ENCODE measurements around the gene SEC14L1.

Gene SEC14L1

DNA sequence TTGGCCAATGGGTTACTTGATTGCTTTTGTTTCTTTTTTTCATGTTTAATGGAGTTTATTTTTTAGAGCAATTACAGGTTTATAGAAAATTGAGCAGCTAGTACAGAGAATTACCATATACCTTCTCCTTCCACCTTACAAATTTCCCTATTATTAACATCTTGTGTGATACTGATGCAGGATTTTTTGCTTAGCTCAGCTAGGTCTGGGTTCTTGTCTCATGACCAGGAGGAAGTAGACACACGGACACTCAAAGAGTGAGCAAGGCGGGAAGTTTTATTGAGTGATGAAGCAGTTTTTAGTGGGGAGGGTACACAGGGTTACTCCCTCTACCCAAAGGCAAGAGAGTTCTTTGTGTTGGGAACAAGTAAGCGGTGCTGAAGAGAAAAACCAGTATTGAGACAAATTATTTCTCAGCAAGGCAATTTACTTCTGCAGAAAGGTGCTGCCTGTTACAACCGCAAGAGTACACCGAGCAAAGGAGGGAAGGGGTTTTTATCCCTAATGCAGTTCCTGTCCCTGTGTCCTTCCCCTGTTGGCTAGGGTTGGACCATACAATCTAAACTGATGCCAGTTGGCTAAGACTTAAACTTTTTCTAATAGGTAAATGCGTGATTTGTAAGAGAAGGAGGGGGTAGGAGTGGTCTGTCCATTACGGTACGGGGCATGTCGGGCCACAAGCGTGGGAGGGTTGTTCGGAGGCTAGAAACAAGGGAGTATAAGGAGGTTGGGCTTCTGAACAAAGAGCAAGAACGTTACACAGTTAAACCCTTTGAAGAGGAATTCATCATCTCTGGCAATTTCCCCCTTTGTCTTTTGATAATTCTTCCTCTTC is 26.9 kb downstream of the SEC14L1 start:
- H3K9me3 ChIP-seq (replicated peaks in 1 of 11), result peaks cover 60 to 70% (median 68%) of the 10 kb centered on the region in 11 experiments
- peaks cover 40 to 86% (median 57%) of the 10 kb centered on the region in 11 experiments for H3K36me3 ChIP-seq

DNA sequence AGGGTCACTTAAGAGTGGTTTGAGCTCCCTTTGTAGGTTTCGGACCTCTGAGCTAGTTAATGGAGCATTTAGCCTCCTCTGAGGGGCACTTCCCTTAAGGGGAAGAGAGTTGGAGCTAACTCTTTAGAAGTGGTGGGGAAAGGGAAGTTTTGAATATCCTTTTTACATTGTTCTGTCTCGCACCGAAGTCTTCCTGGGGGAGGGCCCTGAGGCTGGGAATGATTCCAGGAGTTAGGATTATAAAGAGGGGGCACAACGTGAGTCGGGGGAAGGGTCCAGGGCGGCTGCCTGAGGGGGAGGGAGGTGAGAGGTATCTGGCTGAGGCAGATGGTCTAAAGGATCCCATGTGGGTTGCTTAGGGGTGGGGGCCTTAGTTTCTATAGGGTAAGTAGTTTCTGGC is 32.3 kb downstream of the SEC14L1 start:
- no peak overlapping the region for H3K9ac ChIP-seq
- H3K4me1 ChIP-seq, result peaks cover 5 to 17% (median 8%) of the 10 kb centered on the region in 10 experiments; a peak in 15 of 20 replicates
- H3K27me3 ChIP-seq, result no peaks in the 10 kb centered on the region
- H3K27ac ChIP-seq, result no peak overlapping the region
- H3K9me3 ChIP-seq (replicated peaks in 1 of 11), result peaks cover 73 to 87% (median 81%) of the 10 kb centered on the region in 11 experiments
- no peak for TF ChIP-seq Cebpa-rat (IDR thresholded peaks at IDR 0.05)
- peaks cover 0 to 94% (median 7%) of the 10 kb centered on the region in 11 experiments; a peak in 8 of 22 replicates for H4K20me1 ChIP-seq
- peak overlapping the region in 9 of 11 experiments; percentile 1 to 45 (median 18); a peak in 10 of 22 replicates for H3K4me2 ChIP-seq
- H3K36me3 ChIP-seq, result peaks cover 40 to 99% (median 61%) of the 10 kb centered on the region in 11 experiments
- H3K4me3 ChIP-seq, result peak overlapping the region in 2 of 10 experiments; percentile 25 to 37; a peak in 2 of 20 replicates

More for the DNA sequence above, 26.9 kb downstream of the SEC14L1 start:
- Histone ChIP-seq H3K4me2 (no peak overlapping the region), H3K4me3 (peak overlapping the region in 8 of 10 experiments; percentile 0 to 35 (median 20); a peak in 8 of 20 replicates), H3K9ac (no peak overlapping the region), H3K4me1 (peaks cover 25 to 40% (median 29%) of the 10 kb centered on the region in 10 experiments), H3K27ac (no peak overlapping the region), H4K20me1 (peaks cover 0 to 99% (median 24%) of the 10 kb centered on the region in 11 experiments; a peak in 14 of 22 replicates), H3K27me3 (no peaks in the 10 kb centered on the region)
- no peak for TF ChIP-seq Cebpa-rat (IDR thresholded peaks at IDR 0.05)

DNA sequence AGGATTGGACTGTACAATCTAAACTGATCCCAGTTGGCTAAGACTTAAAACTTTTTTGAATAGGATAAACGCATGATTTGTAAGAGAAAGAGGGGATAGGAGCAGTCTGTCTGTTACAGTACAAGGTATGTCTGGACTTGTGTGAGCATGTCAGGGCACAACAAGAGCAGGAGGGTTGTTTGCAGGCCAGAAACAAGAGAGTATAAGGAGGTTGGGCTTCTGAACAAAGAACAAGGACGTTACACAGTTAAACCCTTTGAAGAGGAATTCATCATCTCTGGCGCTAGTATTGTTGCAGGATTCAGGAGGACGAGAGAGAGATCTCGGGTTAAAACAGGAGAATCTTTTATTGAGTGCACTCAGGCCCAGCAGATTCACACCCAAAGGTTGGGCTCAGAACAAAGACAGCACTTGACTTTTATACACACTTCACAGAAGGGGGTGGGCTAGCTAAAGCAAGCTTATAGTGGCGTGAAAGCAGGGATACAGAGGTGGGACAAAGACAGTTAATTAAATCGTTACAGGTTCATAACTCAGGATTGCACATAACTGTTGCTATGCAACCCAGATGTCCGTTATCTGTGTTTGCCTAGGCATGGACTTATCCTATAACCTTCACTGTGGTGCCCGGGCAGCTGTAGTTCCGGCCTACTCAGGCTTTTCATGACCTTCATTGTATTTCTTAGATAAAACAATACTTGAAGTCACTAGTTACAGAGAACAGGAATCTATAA is 34.3 kb downstream of the SEC14L1 start:
- Histone ChIP-seq H3K9me3 (replicated peaks in 1 of 11) (peaks cover 54 to 74% (median 62%) of the 10 kb centered on the region in 11 experiments), H3K36me3 (peaks cover 23 to 98% (median 47%) of the 10 kb centered on the region in 11 experiments), H3K4me1 (peaks cover 5 to 19% (median 8%) of the 10 kb centered on the region in 10 experiments; a peak in 16 of 20 replicates), H3K4me2 (no peak overlapping the region), H3K9ac (no peak overlapping the region), H3K27me3 (no peaks in the 10 kb centered on the region), H4K20me1 (peaks cover 0 to 94% (median 11%) of the 10 kb centered on the region in 11 experiments; a peak in 10 of 22 replicates), H3K4me3 (peak overlapping the region in 8 of 10 experiments; percentile 0 to 46 (median 12); a peak in 7 of 20 replicates), H3K27ac (no peak overlapping the region)
- no peak for TF ChIP-seq Cebpa-rat (IDR thresholded peaks at IDR 0.05)

DNA sequence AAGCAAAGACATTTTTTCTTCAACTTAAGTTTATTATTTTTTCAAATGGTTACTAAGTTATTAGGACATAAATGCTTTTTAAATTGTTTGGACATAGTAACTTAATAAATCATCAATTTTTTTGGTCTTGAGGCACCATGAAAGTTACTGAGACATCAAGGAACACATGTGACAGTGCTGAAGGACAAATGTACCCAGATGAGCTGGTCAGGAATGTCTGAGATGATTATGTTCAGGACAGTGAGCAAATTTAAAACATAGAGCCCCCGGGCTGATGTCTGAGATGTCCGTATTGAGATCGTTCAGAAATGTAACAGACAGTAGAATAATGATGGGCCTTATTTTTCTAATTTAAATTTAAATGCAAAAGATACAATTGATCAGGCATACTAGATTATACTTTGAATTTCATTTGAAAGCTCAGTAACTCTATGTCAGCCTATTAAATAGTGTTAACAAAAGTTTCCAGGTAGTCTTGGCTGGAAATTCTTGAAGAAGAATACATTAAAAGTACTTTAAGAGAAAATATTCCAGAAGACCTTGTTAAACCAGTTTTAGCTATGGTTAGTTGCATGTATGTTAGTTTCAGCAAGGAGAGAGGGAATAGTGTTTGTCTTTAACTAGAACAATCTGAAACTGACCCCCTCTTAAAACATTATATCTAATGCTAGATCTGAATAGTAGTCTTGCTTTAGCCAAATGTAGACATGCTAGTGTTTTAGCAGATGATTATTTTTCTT is 36.4 kb downstream of the SEC14L1 start:
- no peaks in the 10 kb centered on the region for H3K27me3 ChIP-seq
- H3K36me3 ChIP-seq, result peaks cover 23 to 93% (median 44%) of the 10 kb centered on the region in 11 experiments
- peaks cover 39 to 58% (median 46%) of the 10 kb centered on the region in 11 experiments for H3K9me3 ChIP-seq (replicated peaks in 1 of 11)
- no peak overlapping the region for H3K27ac ChIP-seq
- no peak for TF ChIP-seq Cebpa-rat (IDR thresholded peaks at IDR 0.05)
- no peak overlapping the region for H3K9ac ChIP-seq
- no peak overlapping the region for H3K4me3 ChIP-seq
- H4K20me1 ChIP-seq, result peaks cover 0 to 94% (median 14%) of the 10 kb centered on the region in 11 experiments; a peak in 12 of 22 replicates
- H3K4me1 ChIP-seq, result peaks cover 11 to 39% (median 19%) of the 10 kb centered on the region in 10 experiments
- H3K4me2 ChIP-seq, result 0 out of 22 replicates have a peak overlapping the region, but pooled peaks of 1 of the 11 experiments have one; percentile 19

DNA sequence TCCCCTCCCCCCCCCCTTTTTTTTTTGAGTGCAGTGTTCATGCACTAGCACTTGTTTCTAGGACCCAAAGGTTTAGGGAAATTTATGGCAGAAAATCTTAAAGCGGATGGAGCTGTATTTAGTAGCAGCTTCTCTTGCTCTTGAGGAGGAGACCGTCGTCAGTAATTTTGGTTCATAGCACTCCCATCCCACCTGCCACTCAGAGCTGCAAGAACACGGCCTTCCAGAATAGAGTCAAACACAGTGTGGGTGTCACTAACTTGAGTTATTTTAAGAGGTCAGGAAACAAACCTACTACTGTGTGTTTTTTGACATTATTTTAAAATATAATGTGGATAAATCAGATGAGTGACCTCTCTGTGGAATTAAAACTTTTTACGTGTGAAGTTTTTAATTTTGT is 37.3 kb downstream of the SEC14L1 start:
- no peak overlapping the region for H3K9ac ChIP-seq
- H3K27ac ChIP-seq, result no peak overlapping the region
- TF ChIP-seq Cebpa-rat (IDR thresholded peaks at IDR 0.05), result no peak
- H3K4me1 ChIP-seq, result peaks cover 16 to 41% (median 23%) of the 10 kb centered on the region in 10 experiments
- peaks cover 0 to 94% (median 20%) of the 10 kb centered on the region in 11 experiments; a peak in 18 of 22 replicates for H4K20me1 ChIP-seq
- 0 out of 22 replicates have a peak overlapping the region, but pooled peaks of 1 of the 11 experiments have one; percentile 19 for H3K4me2 ChIP-seq
- peaks cover 23 to 84% (median 41%) of the 10 kb centered on the region in 11 experiments for H3K36me3 ChIP-seq
- no peak overlapping the region for H3K4me3 ChIP-seq
- H3K9me3 ChIP-seq (replicated peaks in 1 of 11), result peaks cover 31 to 49% (median 37%) of the 10 kb centered on the region in 11 experiments
- no peaks in the 10 kb centered on the region for H3K27me3 ChIP-seq

DNA sequence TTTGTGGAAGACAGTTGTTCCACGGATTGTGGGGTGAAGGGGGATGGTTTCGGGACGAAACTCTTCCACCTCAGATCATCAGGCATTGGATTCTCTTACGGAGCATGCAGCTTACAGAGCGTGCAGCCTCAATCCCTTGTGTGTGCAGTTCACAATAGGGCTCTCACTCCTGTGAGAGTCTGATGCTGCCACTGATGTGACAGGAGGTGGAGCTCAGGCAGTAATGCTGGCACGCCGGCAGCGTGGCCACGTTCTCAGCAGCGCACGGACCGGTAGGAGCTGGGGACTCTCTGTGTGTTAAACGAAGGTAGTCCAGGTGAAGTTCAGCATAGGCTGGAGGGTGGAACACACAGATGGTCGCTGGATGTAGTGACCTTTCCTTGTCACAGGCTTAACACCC is 37.8 kb downstream of the SEC14L1 start:
- no peak for TF ChIP-seq Cebpa-rat (IDR thresholded peaks at IDR 0.05)
- no peak overlapping the region for H3K4me3 ChIP-seq
- peaks cover 25 to 44% (median 32%) of the 10 kb centered on the region in 11 experiments for H3K9me3 ChIP-seq (replicated peaks in 1 of 11)
- H3K4me2 ChIP-seq, result no peak overlapping the region
- peaks cover 19 to 79% (median 37%) of the 10 kb centered on the region in 11 experiments for H3K36me3 ChIP-seq
- H3K9ac ChIP-seq, result no peak overlapping the region
- H3K4me1 ChIP-seq, result peaks cover 20 to 43% (median 26%) of the 10 kb centered on the region in 10 experiments
- no peaks in the 10 kb centered on the region for H3K27me3 ChIP-seq
- H3K27ac ChIP-seq, result no peak overlapping the region
- peaks cover 0 to 94% (median 24%) of the 10 kb centered on the region in 11 experiments; a peak in 18 of 22 replicates for H4K20me1 ChIP-seq

DNA sequence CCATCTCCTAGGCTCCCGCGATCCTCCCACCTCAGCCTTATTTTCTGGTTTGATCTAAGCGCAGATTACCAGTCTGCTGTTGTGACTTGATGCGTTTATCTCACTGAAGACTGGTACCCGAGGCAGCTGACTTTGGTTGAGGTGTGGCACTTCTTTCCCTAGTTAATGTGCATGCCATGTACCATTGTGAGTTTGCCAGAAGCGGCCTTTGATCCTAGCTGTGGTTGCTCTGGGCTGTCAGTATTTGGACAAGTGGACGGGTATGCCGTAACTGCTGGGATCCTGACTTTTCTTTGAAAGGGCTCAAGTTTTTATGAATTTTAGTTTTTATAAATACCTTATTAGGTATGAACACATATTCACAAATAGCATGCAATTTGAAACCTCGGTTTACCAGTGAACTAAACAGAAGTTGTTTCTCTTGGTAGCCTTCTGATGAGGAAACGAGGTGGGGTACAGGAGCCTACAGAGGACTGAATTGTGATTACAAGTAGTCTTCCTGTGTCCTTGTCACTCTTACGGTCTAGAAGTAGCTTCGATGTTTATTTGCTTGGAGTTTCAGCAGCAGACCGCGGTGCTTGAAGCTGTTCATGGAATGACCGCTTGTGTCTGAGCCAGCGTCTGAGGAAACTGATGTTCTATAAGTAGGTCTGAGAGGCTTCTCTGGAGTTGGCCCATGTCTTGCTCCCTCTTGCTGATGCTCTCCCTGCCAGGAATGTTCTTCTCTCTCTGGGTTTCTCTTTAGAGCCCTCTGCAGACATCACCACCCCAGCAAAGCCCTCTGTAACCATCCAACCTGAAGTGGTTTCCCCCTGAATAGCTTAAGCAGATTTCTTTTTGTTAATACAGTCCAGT is 40.0 kb downstream of the SEC14L1 start:
- TF ChIP-seq Cebpa-rat (IDR thresholded peaks at IDR 0.05), result no peak
- Histone ChIP-seq H3K4me3 (no peak overlapping the region), H3K36me3 (peaks cover 0 to 71% (median 16%) of the 10 kb centered on the region in 11 experiments; a peak in 18 of 22 replicates), H3K9ac (no peak overlapping the region), H4K20me1 (peaks cover 16 to 100% (median 44%) of the 10 kb centered on the region in 11 experiments; a peak in 21 of 22 replicates), H3K4me2 (peak overlapping the region in 3 of 11 experiments; percentile 86 to 93 (median 89); a peak in 6 of 22 replicates), H3K4me1 (peaks cover 29 to 64% (median 44%) of the 10 kb centered on the region in 10 experiments), H3K27me3 (no peaks in the 10 kb centered on the region), H3K9me3 (replicated peaks in 1 of 11) (peaks cover 4 to 22% (median 10%) of the 10 kb centered on the region in 11 experiments; a peak in 20 of 22 replicates), H3K27ac (no peak overlapping the region)

Measured in BLaER1 treated with 17β-estradiol and CSF1 and Interleukin-3, amounts not matched to agents 10 nM and 100 nM (cell line).